Gastroesophageal sphincter (tissue), 4 donors: ENCODE data around the gene RBM27. TPM values are rescaled to one million over a fixed set of nuclear protein-coding genes. Genes with fewer than 3 reads are reported as not detected.
"Not testable (repeated sequence)": the region's sequence is repeated elsewhere in the genome, so short reads cannot be mapped to it uniquely, and the experiment has no call there.

ENCODE experiments used
- ATAC-seq: fragments of 150-250 bp; one replicate; pipeline ENCODE4 v1.9.1; 2016; ENCODE audit warnings: mild to moderate bottlenecking, moderate library complexity
- H3K27ac ChIP-seq, 4 donors: fragments of 200-600 bp; sonication (generic) in 3 of 4; 1 replicate in 3 of 4; 2 replicates in 1 of 4; pipeline ENCODE4 v1.5.1; 2016 to 2019
- H3K27me3 ChIP-seq: fragments of 200-600 bp; sonication (generic); one replicate; pipeline ENCODE4 v1.5.1; 2019
- H3K36me3 ChIP-seq, 2 donors: fragments of 200-600 bp; sonication (generic); one replicate each; pipeline ENCODE4 v1.5.1; 2019; ENCODE audit warnings: control low read depth in 1 of 2
- H3K4me1 ChIP-seq, 3 donors: fragments of 200-600 bp; sonication (generic); 1 replicate in 2 of 3; 2 replicates in 1 of 3; pipeline ENCODE4 v1.5.1; 2016 to 2019; ENCODE audit warnings: control low read depth in 2 of 3
- H3K4me3 ChIP-seq, 2 donors: fragments of 200-600 bp; sonication (generic); one replicate each; pipeline ENCODE4 v1.5.1; 2019; ENCODE audit warnings: mild to moderate bottlenecking in 1 of 2, moderate library complexity in 1 of 2
- H3K9me3 ChIP-seq, 3 donors: fragments of 200-600 bp; sonication (generic); one replicate each; pipeline ENCODE4 v1.5.1; 2017 to 2019; ENCODE audit warnings: control low read depth in 2 of 3
- EP300 ChIP-seq: sonication (generic); formaldehyde crosslinking; IDR thresholded peaks from one replicate; pipeline ENCODE4 v1.6.1; 2017; ENCODE audit warnings: antibody characterized with exemption, mild to moderate bottlenecking
- POLR2A ChIP-seq, 2 donors: fragments of 450-650 bp; IDR thresholded peaks; one replicate each; pipeline ENCODE4 v1.6.1; 2017; ENCODE audit warnings: antibody characterized with exemption in 2 of 2, mild to moderate bottlenecking in 2 of 2, moderate library complexity in 1 of 2
- POLR2AphosphoS5 ChIP-seq: sonication (generic); formaldehyde crosslinking; IDR thresholded peaks from one replicate; pipeline ENCODE4 v1.6.1; 2017; ENCODE audit warnings: antibody characterized with exemption
- WGBS, 2 donors: methylation state at CpG; one replicate each; pipeline ENCODE4 v1.1.5; 2018; ENCODE audit warnings: low coverage in 1 of 2; 5-methylcytosine and 5-hydroxymethylcytosine counted together
- total RNA-seq, 4 donors: library from RNA; depleted of rRNA; stranded (reverse); fragments of >200 nt; gene quantifications; one replicate each; pipeline ENCODE4 v1.1.0, GENCODE V29; 2016
- TF ChIP-seq, protein P1 (sequence below), 4 experiments: fragments of 200-600 bp in 2 of 4; fragments of 450-650 bp in 2 of 4; sonication (generic) in 1 of 4; IDR thresholded peaks; one replicate each; pipeline ENCODE4 v1.5.1; 2017 to 2019; ENCODE audit warnings: antibody characterized with exemption in 4 of 4, mild to moderate bottlenecking in 2 of 4, moderate library complexity in 2 of 4

The RBM27 gene
- total RNA-seq, 4 donors from 2014 or later, result 20.4 to 29.6 (median 21.2) TPM

DNA sequence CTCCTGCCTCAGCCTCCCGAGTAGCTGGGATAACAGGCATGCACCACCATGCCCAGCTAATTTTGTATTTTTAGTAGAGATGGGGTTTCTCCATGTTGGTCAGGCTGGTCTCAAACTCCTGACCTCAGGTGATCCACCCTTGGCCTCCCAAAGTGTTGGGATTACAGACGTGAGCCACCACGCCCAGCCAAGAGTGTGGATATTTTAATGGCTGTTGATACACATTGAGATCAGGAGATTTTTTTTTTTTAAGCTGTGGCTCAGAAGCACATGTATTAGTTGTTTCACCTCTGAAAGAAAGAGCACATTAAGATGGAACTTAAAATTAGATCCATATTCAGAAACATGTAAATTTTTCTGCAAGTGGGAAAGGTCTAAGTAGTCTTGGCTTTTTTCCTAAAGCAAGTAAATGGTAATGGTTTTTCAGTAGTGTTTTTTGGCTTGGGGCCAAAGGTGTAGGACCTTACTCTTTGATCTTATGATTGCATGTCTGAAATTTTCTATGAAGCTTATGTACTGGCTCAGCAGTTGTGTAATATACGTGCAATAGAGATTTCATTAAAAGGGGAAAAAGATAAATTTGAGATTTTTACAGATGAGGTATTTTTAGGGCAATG lies 9.9 kb downstream of the RBM27 start:
- Histone ChIP-seq H3K27me3 (no peaks in the 10 kb centered on the region), H3K9me3 (no peaks in the 10 kb centered on the region), H3K36me3 (no peaks in the 10 kb centered on the region), H3K27ac (no peak overlapping the region), H3K4me1 (peaks cover 0 to 46% (median 8%) of the 10 kb centered on the region in 3 donors), H3K4me3 (no peak overlapping the region)
- TF ChIP-seq POLR2AphosphoS5, result no peak
- WGBS, 2 donors, result 29 to 57% methylated on average over 3 to 4 of the region's 4 CpGs
- ATAC-seq, result no peak

DNA sequence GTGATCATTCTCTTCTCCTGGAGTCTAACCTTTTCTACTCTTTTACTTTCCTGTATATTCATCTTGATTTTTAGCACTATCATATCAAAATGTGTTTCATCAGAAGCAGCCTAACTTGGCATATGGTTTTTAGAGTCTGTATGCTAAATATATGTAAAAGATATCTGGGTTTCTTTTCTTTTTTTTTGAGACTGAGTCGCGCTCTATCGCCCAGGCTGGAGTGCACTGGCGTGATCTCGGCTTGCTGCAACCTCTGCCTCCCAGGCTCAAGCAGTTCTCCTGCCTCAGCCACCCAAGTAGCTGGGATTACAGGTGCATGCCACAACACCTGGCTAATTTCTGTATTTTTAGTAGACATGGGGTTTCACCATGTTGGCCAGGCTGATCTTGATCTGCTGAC lies 11.5 kb downstream of the RBM27 start:
- Histone ChIP-seq H3K36me3 (peaks cover 0 to 11% of the 10 kb centered on the region in 2 donors), H3K4me1 (peaks cover 0 to 34% (median 0%) of the 10 kb centered on the region in 3 donors)
- WGBS, 2 donors, result 83 to 99% methylated on average over 1 to 5 of the region's 5 CpGs
- not testable (repeated sequence) for H3K4me3 ChIP-seq, H3K27me3 ChIP-seq, H3K9me3 ChIP-seq, H3K27ac ChIP-seq, ATAC-seq

GRCh38 chr5:146218168-146218567 lies 14.8 kb downstream of the RBM27 start:
- no peak for TF ChIP-seq POLR2AphosphoS5
- TF ChIP-seq, protein P1, sequence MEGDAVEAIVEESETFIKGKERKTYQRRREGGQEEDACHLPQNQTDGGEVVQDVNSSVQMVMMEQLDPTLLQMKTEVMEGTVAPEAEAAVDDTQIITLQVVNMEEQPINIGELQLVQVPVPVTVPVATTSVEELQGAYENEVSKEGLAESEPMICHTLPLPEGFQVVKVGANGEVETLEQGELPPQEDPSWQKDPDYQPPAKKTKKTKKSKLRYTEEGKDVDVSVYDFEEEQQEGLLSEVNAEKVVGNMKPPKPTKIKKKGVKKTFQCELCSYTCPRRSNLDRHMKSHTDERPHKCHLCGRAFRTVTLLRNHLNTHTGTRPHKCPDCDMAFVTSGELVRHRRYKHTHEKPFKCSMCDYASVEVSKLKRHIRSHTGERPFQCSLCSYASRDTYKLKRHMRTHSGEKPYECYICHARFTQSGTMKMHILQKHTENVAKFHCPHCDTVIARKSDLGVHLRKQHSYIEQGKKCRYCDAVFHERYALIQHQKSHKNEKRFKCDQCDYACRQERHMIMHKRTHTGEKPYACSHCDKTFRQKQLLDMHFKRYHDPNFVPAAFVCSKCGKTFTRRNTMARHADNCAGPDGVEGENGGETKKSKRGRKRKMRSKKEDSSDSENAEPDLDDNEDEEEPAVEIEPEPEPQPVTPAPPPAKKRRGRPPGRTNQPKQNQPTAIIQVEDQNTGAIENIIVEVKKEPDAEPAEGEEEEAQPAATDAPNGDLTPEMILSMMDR (IDR thresholded peaks at IDR 0.05), result no peak
- TF ChIP-seq EP300, result no peak
- no peak for TF ChIP-seq POLR2A (IDR thresholded peaks at IDR 0.05)
- Histone ChIP-seq H3K4me3 (no peak overlapping the region), H3K27me3 (no peaks in the 10 kb centered on the region), H3K9me3 (no peaks in the 10 kb centered on the region), H3K27ac (no peak overlapping the region), H3K4me1 (peaks cover 0 to 26% (median 0%) of the 10 kb centered on the region in 3 donors), H3K36me3 (peaks cover 0 to 16% of the 10 kb centered on the region in 2 donors)
- 67% methylated on average over 1 to 2 of the region's 2 CpGs for WGBS, 2 donors
- no peak for ATAC-seq

DNA sequence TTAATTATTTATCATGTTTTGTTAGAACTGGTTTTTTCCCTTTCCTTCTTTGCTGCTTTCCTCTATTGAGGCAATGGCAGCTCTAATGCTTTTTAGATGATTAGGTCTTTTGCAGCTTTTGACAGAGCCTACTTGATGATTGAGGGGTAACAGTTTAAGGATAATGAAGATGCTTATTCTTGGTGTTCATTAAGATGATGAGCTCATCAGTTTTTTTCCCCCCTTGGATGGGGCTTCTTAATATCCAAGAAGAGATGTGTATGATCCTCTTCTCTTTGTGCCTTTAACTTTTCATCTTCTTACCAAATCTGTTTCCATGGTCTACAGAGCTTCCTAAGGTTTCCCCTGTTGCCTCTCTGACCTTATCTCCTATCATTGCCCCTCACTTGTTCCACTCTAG lies 15.8 kb downstream of the RBM27 start:
- Histone ChIP-seq H3K4me1 (peaks cover 0 to 16% (median 0%) of the 10 kb centered on the region in 3 donors), H3K36me3 (peaks cover 0 to 21% of the 10 kb centered on the region in 2 donors), H3K27ac (no peak overlapping the region), H3K4me3 (no peak overlapping the region), H3K27me3 (no peaks in the 10 kb centered on the region), H3K9me3 (no peaks in the 10 kb centered on the region)
- TF ChIP-seq EP300 (no peak), POLR2A (IDR thresholded peaks at IDR 0.05) (no peak), POLR2AphosphoS5 (no peak)
- TF ChIP-seq, protein P1 (IDR thresholded peaks at IDR 0.05), result no peak
- no peak for ATAC-seq

- H3K9me3 ChIP-seq, result no peaks in the 10 kb centered on the region
- TF ChIP-seq, protein P1 (IDR thresholded peaks at IDR 0.05), result no peak
- TF ChIP-seq EP300 (no peak), POLR2A (IDR thresholded peaks at IDR 0.05) (no peak), POLR2AphosphoS5 (no peak)
- H3K36me3 ChIP-seq, result peaks cover 0 to 41% of the 10 kb centered on the region in 2 donors
- H3K27me3 ChIP-seq, result no peaks in the 10 kb centered on the region
- no peak for ATAC-seq
- 73 to 81% methylated on average over 2 to 3 of the region's 3 CpGs for WGBS, 2 donors
- H3K4me1 ChIP-seq, result peaks cover 0 to 12% (median 0%) of the 10 kb centered on the region in 3 donors
- H3K27ac ChIP-seq, result no peak overlapping the region
- H3K4me3 ChIP-seq, result no peak overlapping the region
Observed at GRCh38 chr5:146221234-146221633, 17.8 kb downstream of the RBM27 start.

DNA sequence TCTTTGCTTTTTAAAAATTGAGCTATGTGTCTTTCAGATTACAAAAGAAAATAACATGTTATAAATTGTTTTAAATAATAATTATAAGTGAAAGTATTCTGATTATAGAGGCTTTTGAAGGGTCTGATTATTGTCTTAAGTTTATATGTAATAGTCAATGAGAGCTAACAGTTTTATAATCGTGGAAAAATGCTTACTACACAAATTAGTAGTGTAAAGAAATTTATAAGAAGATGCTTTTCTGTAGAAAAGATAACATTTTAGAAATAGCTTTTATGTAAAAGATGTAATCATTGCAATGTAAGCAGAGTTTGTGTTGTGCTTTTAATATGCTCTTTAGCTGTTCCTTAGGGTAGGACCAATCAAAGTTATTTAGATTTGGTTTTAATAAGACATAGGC lies 18.6 kb downstream of the RBM27 start:
- 100% methylated on average over 1 of the region's 1 CpG for WGBS, 2 donors

More for the DNA sequence above, 18.6 kb downstream of the RBM27 start:
- Histone ChIP-seq H3K36me3 (peaks cover 0 to 48% of the 10 kb centered on the region in 2 donors), H3K4me3 (no peak overlapping the region), H3K4me1 (peaks cover 0 to 12% (median 0%) of the 10 kb centered on the region in 3 donors), H3K27ac (no peak overlapping the region), H3K9me3 (no peaks in the 10 kb centered on the region), H3K27me3 (no peaks in the 10 kb centered on the region)
- ATAC-seq, result no peak
- TF ChIP-seq, protein P1 (IDR thresholded peaks at IDR 0.05), result no peak
- TF ChIP-seq EP300, result no peak
- TF ChIP-seq POLR2AphosphoS5, result no peak
- no peak for TF ChIP-seq POLR2A (IDR thresholded peaks at IDR 0.05)
